Loucy (cell line): ENCODE results near the gene ABAT.

Experiments used
- H2AFZ ChIP-seq: fragments of 200-600 bp; sonication (generic); 2 replicates; pipeline ENCODE4 v1.6.0; 2016; ENCODE audit warnings: antibody characterized with exemption, mild to moderate bottlenecking, low read length, moderate library complexity
- H3F3A ChIP-seq: fragments of 200-600 bp; 2 replicates; pipeline ENCODE4 v1.6.0; 2016; ENCODE audit warnings: antibody characterized with exemption, low read depth, mild to moderate bottlenecking
- H3K27me3 ChIP-seq: fragments of 200-600 bp; sonication (generic); 2 replicates; pipeline ENCODE4 v1.6.1; 2014; ENCODE audit warnings: low read length, mild to moderate bottlenecking; ENCODE audit not compliant: insufficient read depth, poor library complexity, severe bottlenecking
- H3K36me3 ChIP-seq: fragments of 200-600 bp; sonication (generic); 2 replicates; pipeline ENCODE4 v1.6.1; 2016; ENCODE audit warnings: low read length; ENCODE audit not compliant: insufficient read depth
- H3K4me1 ChIP-seq: fragments of 200-600 bp; sonication (generic); 2 replicates; pipeline ENCODE4 v1.5.1; 2014; ENCODE audit warnings: low read length, mild to moderate bottlenecking; ENCODE audit not compliant: insufficient read depth, poor library complexity, severe bottlenecking
- H3K4me2 ChIP-seq: fragments of 200-600 bp; sonication (generic); 2 replicates; pipeline ENCODE4 v1.6.0; 2014; ENCODE audit warnings: antibody characterized with exemption, low read length, low read depth, mild to moderate bottlenecking; ENCODE audit not compliant: poor library complexity, severe bottlenecking
- H3K4me3 ChIP-seq: fragments of 200-600 bp; sonication (generic); 2 replicates; pipeline ENCODE4 v1.5.1; 2014; ENCODE audit warnings: low read length, mild to moderate bottlenecking, mixed read lengths; ENCODE audit not compliant: poor library complexity, severe bottlenecking
- H3K79me2 ChIP-seq: fragments of 200-600 bp; sonication (generic); 2 replicates; pipeline ENCODE4 v1.6.1; 2014; ENCODE audit warnings: low read length; ENCODE audit not compliant: insufficient read depth
- H3K9ac ChIP-seq: fragments of 200-600 bp; sonication (generic); 2 replicates; pipeline ENCODE4 v1.6.0; 2014; ENCODE audit warnings: mild to moderate bottlenecking, low read depth, low read length, moderate library complexity; ENCODE audit not compliant: poor library complexity, severe bottlenecking
- H3K9me2 ChIP-seq: fragments of 200-600 bp; sonication (generic); replicated peaks from 2 replicates; pipeline ENCODE4 v1.6.1; 2016; ENCODE audit warnings: low read depth, low read length, mixed read lengths
- H3K9me3 ChIP-seq: fragments of 200-600 bp; sonication (generic); 2 replicates; pipeline ENCODE4 v1.6.1; 2014; ENCODE audit warnings: mild to moderate bottlenecking, antibody characterized with exemption, low read length, low read depth; ENCODE audit not compliant: insufficient read depth
- H4K20me1 ChIP-seq: fragments of 200-600 bp; sonication (generic); 2 replicates; pipeline ENCODE4 v1.6.0; 2014; ENCODE audit warnings: antibody characterized with exemption, low read length, mild to moderate bottlenecking; ENCODE audit not compliant: insufficient read depth, poor library complexity, severe bottlenecking
- EZH2phosphoT487 ChIP-seq: fragments of 200-600 bp; IDR thresholded peaks from 2 replicates; pipeline ENCODE4 v1.6.1; 2018; ENCODE audit warnings: antibody characterized with exemption, mild to moderate bottlenecking, moderate library complexity, borderline replicate concordance
- TF ChIP-seq, protein P1 (sequence below): fragments of 200-600 bp; sonication (generic); conservative IDR thresholded peaks from 2 replicates; pipeline ENCODE4 v1.5.1; 2014; ENCODE audit warnings: mild to moderate bottlenecking, antibody characterized with exemption, low read length

Gene ABAT

DNA sequence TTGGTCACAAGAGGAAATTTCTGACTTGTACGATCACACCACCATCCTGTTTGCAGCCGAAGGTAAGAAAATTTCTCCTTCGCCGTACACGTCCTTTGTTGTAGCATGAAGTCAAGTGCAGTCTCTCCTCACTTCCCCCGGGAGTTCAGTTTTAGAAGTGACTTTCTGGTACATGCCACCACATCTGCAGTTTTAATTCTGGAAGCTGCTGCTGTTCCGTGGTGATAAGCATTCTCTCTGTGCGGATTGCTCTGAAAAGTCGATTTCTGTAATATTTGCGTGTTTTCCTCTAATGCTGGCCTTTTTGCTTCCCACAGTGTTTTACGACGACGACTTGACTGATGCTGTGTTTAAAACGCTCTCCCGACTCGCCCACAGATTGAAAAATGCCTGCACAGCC lies 32.3 kb upstream of the ABAT start:
- Histone ChIP-seq H3K4me2 (no peak overlapping the region), H3K36me3 (peaks cover 30% of the 10 kb centered on the region; the same call in 1 of the 2 replicates), H2AFZ (no peak overlapping the region), H3K4me3 (no peak overlapping the region), H3K9ac (no peak overlapping the region), H3F3A (no peaks in the 10 kb centered on the region), H3K9me3 (no peaks in the 10 kb centered on the region), H3K27me3 (no peaks in the 10 kb centered on the region), H4K20me1 (no peaks in the 10 kb centered on the region), H3K79me2 (no peaks in the 10 kb centered on the region), H3K4me1 (peaks cover 3% of the 10 kb centered on the region), H3K9me2 (no peaks in the 10 kb centered on the region)
- TF ChIP-seq EZH2phosphoT487, result no peak
- TF ChIP-seq, protein P1, sequence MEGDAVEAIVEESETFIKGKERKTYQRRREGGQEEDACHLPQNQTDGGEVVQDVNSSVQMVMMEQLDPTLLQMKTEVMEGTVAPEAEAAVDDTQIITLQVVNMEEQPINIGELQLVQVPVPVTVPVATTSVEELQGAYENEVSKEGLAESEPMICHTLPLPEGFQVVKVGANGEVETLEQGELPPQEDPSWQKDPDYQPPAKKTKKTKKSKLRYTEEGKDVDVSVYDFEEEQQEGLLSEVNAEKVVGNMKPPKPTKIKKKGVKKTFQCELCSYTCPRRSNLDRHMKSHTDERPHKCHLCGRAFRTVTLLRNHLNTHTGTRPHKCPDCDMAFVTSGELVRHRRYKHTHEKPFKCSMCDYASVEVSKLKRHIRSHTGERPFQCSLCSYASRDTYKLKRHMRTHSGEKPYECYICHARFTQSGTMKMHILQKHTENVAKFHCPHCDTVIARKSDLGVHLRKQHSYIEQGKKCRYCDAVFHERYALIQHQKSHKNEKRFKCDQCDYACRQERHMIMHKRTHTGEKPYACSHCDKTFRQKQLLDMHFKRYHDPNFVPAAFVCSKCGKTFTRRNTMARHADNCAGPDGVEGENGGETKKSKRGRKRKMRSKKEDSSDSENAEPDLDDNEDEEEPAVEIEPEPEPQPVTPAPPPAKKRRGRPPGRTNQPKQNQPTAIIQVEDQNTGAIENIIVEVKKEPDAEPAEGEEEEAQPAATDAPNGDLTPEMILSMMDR, result no peak

DNA sequence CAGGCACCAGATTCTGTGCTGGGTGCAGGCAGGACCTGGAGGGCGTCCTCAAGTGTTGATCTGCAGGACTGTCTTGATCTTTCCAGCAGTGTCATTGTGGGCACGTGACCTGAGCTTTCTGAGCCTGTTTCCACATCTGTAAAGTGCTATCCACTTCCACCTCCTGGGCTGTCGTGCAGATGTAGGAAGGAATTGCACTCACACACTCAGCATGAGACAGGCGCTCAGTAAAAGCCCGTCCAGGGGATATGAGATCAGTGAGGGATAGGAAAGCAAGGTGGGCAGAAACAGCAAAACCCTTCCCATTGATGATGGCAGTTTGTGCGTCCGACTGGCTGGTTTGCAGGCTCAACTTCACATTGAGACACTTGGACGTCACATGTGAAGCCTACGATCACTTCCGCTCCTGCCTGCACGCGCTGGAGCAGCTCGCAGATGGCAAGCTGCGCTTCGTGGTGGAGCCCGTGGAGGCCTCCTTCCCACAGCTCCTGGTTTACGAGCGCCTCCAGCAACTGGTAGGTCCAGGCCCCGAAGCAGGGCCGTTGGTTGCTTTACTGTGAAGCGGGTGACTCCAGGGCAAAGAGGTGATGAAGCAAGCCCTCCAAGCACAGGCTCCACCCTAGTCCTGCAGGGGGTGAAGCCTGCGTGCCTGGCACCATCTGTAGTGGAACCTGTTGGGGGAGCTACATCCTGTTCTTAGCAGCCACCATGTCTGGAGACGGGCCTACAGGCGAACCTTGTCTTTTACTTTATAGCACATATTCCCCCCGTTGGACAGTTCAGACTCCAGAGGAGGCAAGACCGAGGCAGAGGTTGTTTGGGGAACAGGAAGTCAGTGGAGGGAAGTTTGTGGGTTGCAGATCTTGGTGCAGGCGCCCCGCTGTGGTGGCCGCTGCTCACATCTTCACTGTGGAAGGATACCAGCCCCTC lies 29.9 kb upstream of the ABAT start:
- H3K9ac ChIP-seq, result no peak overlapping the region
- no peaks in the 10 kb centered on the region for H4K20me1 ChIP-seq
- H3K4me2 ChIP-seq, result no peak overlapping the region
- no peak for TF ChIP-seq EZH2phosphoT487
- TF ChIP-seq, protein P1, result 0 out of 2 replicates have a peak, but pooled peaks have one; percentile 9
- no peak overlapping the region for H3K4me3 ChIP-seq
- peaks cover 3% of the 10 kb centered on the region for H3K4me1 ChIP-seq
- H2AFZ ChIP-seq, result no peak overlapping the region
- peaks cover 33% of the 10 kb centered on the region; the same call in 1 of the 2 replicates for H3K36me3 ChIP-seq
- no peaks in the 10 kb centered on the region for H3K9me3 ChIP-seq
- H3F3A ChIP-seq, result no peaks in the 10 kb centered on the region
- no peaks in the 10 kb centered on the region for H3K27me3 ChIP-seq
- H3K9me2 ChIP-seq, result no peaks in the 10 kb centered on the region
- H3K79me2 ChIP-seq, result no peaks in the 10 kb centered on the region

DNA sequence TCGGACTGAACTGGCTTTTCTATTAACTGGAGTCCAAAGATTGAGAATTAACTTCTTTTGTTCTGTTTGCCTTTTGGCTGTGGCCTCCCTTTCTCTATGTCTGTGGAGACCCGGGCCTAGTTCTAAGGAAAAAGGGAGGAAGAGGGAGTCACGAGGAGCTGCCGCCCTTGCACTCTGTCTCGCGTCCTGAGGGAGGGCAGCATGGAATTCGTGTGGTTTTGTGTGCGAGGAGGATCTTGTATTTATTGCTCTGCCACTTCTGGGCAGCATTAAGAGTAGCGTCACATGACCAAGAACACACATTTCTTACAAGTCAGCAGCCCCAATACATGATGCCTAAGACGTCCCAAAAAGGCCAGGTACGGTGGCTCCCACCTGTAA lies 29.3 kb upstream of the ABAT start:
- no peak overlapping the region for H3K9ac ChIP-seq
- H3K9me2 ChIP-seq, result no peaks in the 10 kb centered on the region
- H3K79me2 ChIP-seq, result no peaks in the 10 kb centered on the region
- H3F3A ChIP-seq, result no peaks in the 10 kb centered on the region
- H3K27me3 ChIP-seq, result no peaks in the 10 kb centered on the region
- H3K4me3 ChIP-seq, result no peak overlapping the region
- no peaks in the 10 kb centered on the region for H3K9me3 ChIP-seq
- no peak overlapping the region for H3K4me2 ChIP-seq
- TF ChIP-seq EZH2phosphoT487, result no peak
- TF ChIP-seq, protein P1, result no peak
- peaks cover 3% of the 10 kb centered on the region for H3K4me1 ChIP-seq
- H3K36me3 ChIP-seq, result peaks cover 31% of the 10 kb centered on the region; the same call in 1 of the 2 replicates
- no peaks in the 10 kb centered on the region for H4K20me1 ChIP-seq
- H2AFZ ChIP-seq, result no peak overlapping the region
